Stimulated activated CD4-positive, alpha-beta T cell treated with anti-CD3 and anti-CD28 coated beads, Interleukin-15, amount 100 ng/mL, for 1 hour (primary cell): ENCODE data around the gene HPGDS.

Experiments used
- DNase-seq, 2 donors: peaks; one replicate each; pipeline ENCODE4 v3.0.0-alpha.2; 2020; ENCODE audit warnings: low read depth in 1 of 2, low spot score in 1 of 2

The HPGDS gene

DNA sequence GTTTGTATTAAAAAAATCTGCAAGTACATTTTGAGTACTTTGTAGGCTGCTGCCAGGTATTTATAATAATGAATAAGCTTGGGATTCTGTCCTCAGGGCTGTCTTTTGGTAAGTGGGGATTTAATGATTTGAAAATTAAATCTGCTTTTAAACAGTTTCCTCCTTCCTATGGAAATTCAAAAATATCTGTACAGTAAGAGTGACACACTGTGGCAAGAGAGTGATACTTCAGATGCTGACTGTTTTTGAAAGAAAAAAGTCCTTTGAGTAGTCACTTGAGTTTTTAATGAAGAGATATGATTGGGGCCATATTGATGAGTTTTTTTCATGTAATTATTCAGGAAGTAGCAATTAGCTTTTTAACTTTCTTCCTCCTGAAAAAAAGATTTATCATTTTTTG is 85.8 kb downstream of the HPGDS start:
- DNase-seq, result no peak

- DNase-seq, result no peak
Observed at GRCh38 chr4:94256144-94256783, 86.4 kb downstream of the HPGDS start.

DNA sequence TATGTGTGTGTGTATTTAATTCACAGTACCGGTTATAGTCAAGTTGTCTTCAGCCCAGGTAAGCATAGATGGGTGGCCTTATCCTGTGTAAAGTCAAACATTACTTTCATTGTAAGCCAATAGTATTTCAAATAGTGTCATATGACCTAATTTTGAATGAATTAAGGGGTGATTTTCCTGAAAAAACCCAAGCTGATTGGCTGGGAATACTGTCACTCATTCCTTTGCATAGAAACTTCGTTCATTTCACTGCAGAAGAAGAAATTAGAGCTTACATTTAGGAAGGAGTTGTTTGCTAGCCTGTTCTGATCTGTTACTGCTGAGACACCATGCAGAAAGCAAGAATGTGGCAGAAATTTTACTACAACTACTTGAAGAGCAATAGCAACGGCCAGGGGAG is 89.6 kb downstream of the HPGDS start:
- no peak for DNase-seq

DNA sequence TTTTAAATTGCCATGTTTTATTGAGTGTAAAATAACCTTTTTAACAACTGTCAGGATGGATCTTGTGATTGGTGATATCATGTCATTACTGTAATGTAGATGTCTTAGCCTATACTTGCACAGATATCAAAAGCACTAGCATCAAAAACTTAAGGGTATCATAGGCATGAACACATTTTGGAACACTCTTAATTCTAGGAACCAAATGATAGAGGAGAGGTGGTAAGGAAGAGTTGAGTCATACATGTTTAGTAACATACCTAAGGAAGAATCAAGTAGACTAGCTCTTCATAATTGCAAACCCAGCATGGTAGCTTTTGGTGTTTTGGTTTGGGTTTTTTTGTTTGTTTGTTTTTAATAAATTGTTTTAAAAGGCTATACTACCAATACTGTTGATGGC is 91.5 kb downstream of the HPGDS start:
- no peak for DNase-seq
